ENCODE data around the gene KIAA0232. TPM values are rescaled to one million over a fixed set of nuclear protein-coding genes. Genes with fewer than 3 reads are reported as not detected.

Gene KIAA0232
- total RNA-seq, 2 experiments from 2014 or later, result 12.8 to 13.3 TPM

DNA sequence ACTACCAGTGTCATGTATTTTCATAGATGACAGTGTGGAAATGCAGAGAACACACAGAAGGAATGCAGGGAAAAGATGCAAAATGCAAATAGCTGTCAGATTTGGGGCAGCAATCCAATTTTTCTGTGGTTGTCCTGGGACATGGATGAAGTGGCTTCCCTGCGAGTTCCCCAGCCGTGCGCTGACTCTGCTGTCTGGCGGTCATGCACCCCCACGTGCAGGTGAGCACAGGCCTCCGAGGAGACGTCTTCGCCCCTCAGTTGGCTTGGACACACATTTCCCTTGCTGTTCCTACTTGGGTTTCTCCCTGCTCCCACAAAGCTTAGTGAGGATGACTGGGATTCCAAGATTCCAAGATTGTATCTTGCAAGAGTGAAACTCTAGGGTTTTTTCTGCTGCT is 42.2 kb upstream of the KIAA0232 start:
- POLR2A ChIA-PET, result interaction anchor here (0.6 kb wide), 1 partner anchor 22 kb away, joined by 3 read pairs; no protein-coding TSS in a partner anchor
- no peaks in the 10 kb centered on the region for H3K9me3 Mint-ChIP-seq
- CTCF ChIA-PET, result no interaction called here
- H3K4me3 Mint-ChIP-seq, result no peak overlapping the region
- TF ChIP-seq, protein P1, sequence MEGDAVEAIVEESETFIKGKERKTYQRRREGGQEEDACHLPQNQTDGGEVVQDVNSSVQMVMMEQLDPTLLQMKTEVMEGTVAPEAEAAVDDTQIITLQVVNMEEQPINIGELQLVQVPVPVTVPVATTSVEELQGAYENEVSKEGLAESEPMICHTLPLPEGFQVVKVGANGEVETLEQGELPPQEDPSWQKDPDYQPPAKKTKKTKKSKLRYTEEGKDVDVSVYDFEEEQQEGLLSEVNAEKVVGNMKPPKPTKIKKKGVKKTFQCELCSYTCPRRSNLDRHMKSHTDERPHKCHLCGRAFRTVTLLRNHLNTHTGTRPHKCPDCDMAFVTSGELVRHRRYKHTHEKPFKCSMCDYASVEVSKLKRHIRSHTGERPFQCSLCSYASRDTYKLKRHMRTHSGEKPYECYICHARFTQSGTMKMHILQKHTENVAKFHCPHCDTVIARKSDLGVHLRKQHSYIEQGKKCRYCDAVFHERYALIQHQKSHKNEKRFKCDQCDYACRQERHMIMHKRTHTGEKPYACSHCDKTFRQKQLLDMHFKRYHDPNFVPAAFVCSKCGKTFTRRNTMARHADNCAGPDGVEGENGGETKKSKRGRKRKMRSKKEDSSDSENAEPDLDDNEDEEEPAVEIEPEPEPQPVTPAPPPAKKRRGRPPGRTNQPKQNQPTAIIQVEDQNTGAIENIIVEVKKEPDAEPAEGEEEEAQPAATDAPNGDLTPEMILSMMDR (IDR thresholded peaks at IDR 0.05), result no peak
- no peak overlapping the region for H3K27ac Mint-ChIP-seq
- peaks cover 4% of the 10 kb centered on the region for H3K4me1 Mint-ChIP-seq (ENCODE audit: low read depth)
- DNase-seq, result no peak
- no peak for ATAC-seq
- no peaks in the 10 kb centered on the region for H3K36me3 Mint-ChIP-seq (ENCODE audit: low read depth)
- peaks cover 2% of the 10 kb centered on the region for H3K27me3 Mint-ChIP-seq
- intact Hi-C loops (cut with micrococcal nuclease), result no loop called here

DNA sequence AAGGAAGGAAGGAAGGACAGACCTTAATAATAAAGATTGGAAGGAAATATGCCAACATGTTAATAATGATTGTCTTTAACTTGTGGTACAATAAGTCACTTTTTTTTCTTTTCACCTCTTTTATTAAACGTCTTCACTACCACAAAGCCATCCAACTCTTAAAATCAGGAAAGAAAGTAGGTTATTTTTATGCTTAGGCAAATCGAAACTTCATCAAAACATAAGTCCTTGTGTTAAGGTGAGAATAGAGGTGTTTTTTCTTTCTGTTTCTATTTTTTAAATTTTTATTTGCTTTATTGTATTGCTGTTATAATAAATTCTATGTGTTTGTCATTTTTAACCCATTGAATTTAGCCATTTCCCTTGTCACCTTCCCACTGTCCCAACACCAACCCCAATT is 40.0 kb upstream of the KIAA0232 start:
- Mint-ChIP-seq H3K9me3 (no peaks in the 10 kb centered on the region), H3K4me3 (no peak overlapping the region), H3K36me3 (ENCODE audit: low read depth) (no peaks in the 10 kb centered on the region), H3K4me1 (ENCODE audit: low read depth) (peaks cover 4% of the 10 kb centered on the region), H3K27ac (no peak overlapping the region), H3K27me3 (peaks cover 2% of the 10 kb centered on the region)
- ATAC-seq (no peak), DNase-seq (no peak)
- POLR2A ChIA-PET, result no interaction called here
- TF ChIP-seq, protein P1 (IDR thresholded peaks at IDR 0.05), result no peak
- intact Hi-C loops (cut with micrococcal nuclease), result no loop called here
- CTCF ChIA-PET, result interaction anchor here (1.0 kb wide), 1 partner anchor 131 kb away, joined by 9 read pairs; no protein-coding TSS in a partner anchor

DNA sequence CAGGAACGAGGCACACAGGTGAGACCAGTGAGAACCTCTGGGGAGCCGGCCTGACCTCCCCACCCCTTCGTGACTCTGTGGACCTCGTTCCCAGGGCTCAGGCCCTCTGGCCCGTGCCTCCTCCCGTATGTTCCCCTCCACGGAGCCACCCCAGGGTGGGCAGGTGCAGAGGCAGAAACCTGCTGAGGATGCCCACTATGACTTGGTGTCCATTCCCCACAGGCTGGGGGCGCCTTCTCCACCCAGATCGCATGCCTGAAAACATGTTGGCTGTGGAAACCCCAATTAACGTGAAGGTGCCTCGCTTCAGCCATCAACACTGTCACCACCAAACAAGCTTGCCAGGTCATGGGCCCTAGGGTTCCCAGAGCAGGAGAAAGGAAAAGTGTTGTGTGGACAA is 39.5 kb upstream of the KIAA0232 start:
- ChIA-PET CTCF (interaction anchor here (0.8 to 1.0 kb wide), 2 partner anchors 23 to 130 kb away, joined by 4 to 9 read pairs; no protein-coding TSS in a partner anchor), POLR2A (no interaction called here)
- no peak overlapping the region for H3K27ac Mint-ChIP-seq
- H3K36me3 Mint-ChIP-seq (ENCODE audit: low read depth), result no peaks in the 10 kb centered on the region
- TF ChIP-seq, protein P1 (IDR thresholded peaks at IDR 0.05), result no peak
- intact Hi-C loops (cut with micrococcal nuclease), result no loop called here
- H3K9me3 Mint-ChIP-seq, result no peaks in the 10 kb centered on the region
- peaks cover 2% of the 10 kb centered on the region for H3K27me3 Mint-ChIP-seq
- H3K4me1 Mint-ChIP-seq (ENCODE audit: low read depth), result peaks cover 4% of the 10 kb centered on the region
- no peak for ATAC-seq
- H3K4me3 Mint-ChIP-seq, result no peak overlapping the region
- no peak for DNase-seq

DNA sequence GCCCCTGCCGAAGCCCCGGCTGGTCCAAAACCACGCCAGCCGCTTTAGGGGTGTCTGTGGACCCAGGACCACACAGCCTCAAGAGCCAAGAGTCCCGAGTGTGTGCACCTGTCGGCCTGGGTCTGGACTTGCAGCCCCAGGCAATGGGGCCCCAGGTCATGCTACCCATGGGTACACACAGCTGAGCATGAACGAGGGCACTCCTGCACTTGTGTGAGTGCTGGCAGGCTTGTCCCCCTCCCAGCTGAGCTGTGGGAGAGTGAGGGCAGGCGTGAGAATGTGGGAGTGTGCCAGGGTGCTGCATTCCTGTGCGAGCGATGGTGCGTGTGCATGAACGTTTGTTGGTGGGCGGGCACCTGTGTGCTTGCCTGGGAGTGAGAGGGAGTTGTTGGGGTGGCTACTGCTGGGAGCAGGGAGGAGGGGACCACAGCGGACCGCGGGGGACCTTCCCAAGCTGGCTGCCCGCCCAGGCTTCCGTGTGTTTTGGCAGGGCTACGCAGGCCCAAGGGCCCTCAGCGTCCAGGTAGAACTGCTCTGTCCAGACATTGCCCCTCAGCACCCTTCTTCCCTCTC is 35.7 kb upstream of the KIAA0232 start:
- H3K27ac Mint-ChIP-seq, result no peak overlapping the region
- H3K4me3 Mint-ChIP-seq, result no peak overlapping the region
- H3K36me3 Mint-ChIP-seq (ENCODE audit: low read depth), result no peaks in the 10 kb centered on the region
- TF ChIP-seq, protein P1 (IDR thresholded peaks at IDR 0.05), result no peak
- POLR2A ChIA-PET, result no interaction called here
- peaks cover 13% of the 10 kb centered on the region for H3K4me1 Mint-ChIP-seq (ENCODE audit: low read depth)
- DNase-seq (no peak), ATAC-seq (no peak)
- H3K27me3 Mint-ChIP-seq, result no peaks in the 10 kb centered on the region
- intact Hi-C loops (cut with micrococcal nuclease), result no loop called here
- CTCF ChIA-PET, result no interaction called here
- no peaks in the 10 kb centered on the region for H3K9me3 Mint-ChIP-seq

DNA sequence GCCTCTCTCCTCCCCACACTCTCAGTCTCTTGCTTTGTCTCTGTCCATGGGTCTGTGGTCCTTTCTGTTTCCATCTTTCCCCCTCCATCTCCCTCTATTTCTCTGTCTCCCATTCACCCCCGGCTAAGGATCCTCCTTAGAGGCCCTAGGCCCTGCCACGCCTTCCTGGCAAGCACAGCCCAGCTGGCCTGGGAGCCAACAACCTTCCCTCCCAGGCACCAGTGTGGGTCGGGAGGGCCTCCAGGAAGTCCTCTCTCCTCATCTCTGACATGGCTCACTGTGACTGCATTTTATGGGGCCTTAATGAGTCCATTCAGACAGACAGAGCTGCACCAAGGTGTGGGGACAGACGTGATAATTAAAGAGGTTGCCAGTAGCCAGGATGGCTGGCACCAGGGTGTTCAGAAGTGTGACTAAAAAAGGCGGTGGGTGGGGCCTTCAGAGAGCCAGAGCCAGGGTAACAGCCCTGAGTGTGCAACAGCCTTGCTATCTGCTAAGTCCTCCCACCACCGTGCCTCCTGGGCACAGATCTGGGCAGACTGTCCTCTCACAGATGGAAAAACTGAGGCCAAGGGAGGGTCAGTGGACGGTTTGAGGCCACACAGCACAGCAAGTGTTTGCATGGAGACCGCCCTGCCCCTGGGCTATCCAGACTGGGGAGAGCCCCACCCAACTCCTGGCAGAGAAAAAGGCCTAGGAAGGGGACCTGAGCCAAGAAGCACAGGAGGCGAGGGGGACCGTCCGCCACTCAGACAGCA is 35.1 kb upstream of the KIAA0232 start:
- TF ChIP-seq, protein P1 (IDR thresholded peaks at IDR 0.05), result no peak
- ChIA-PET CTCF (no interaction called here), POLR2A (no interaction called here)
- H3K27me3 Mint-ChIP-seq, result no peaks in the 10 kb centered on the region
- no peak for DNase-seq
- H3K4me3 Mint-ChIP-seq, result no peak overlapping the region
- H3K36me3 Mint-ChIP-seq (ENCODE audit: low read depth), result no peaks in the 10 kb centered on the region
- no peaks in the 10 kb centered on the region for H3K9me3 Mint-ChIP-seq
- intact Hi-C loops (cut with micrococcal nuclease), result no loop called here
- H3K27ac Mint-ChIP-seq, result no peak overlapping the region
- H3K4me1 Mint-ChIP-seq (ENCODE audit: low read depth), result peaks cover 12% of the 10 kb centered on the region
- ATAC-seq, result no peak

Data from activated CD8-positive, alpha-beta T cell treated with anti-CD3 and anti-CD28 coated beads for 36 hours (primary cell).